Lower lobe of right lung (tissue), 2 donors: ENCODE data around the gene FNBP1. TPM values are rescaled to one million over a fixed set of nuclear protein-coding genes. Genes with fewer than 3 reads are reported as not detected.
A peak's percentile ranks its signal among the peaks of the same experiment; 100 is the strongest.

ENCODE experiments used
- ATAC-seq, 2 donors: fragments of 200-7000 bp; cut with Tn5 transposase; one replicate each; pipeline ENCODE4 v1.9.1; 2020 to 2022; ENCODE audit warnings: mild to moderate bottlenecking in 2 of 2, moderate library complexity in 2 of 2
- DNase-seq: peaks from one replicate; pipeline ENCODE4 v3.0.0-alpha.2; 2020
- H3K27ac ChIP-seq: fragments of 200-600 bp; one replicate; pipeline ENCODE4 v1.8.0; 2022
- H3K27me3 ChIP-seq: fragments of 200-600 bp; one replicate; pipeline ENCODE4 v1.8.0; 2022; ENCODE audit warnings: low read depth
- H3K36me3 ChIP-seq: fragments of 200-600 bp; one replicate; pipeline ENCODE4 v1.8.0; 2022; ENCODE audit warnings: mild to moderate bottlenecking
- H3K4me1 ChIP-seq: fragments of 200-600 bp; one replicate; pipeline ENCODE4 v1.8.0; 2022
- H3K4me3 ChIP-seq: fragments of 200-600 bp; one replicate; pipeline ENCODE4 v1.8.0; 2022; ENCODE audit warnings: mild to moderate bottlenecking
- H3K9me3 ChIP-seq: fragments of 200-600 bp; one replicate; pipeline ENCODE4 v1.8.0; 2022
- CTCF ChIP-seq: fragments of 200-600 bp; IDR thresholded peaks from one replicate; pipeline ENCODE4 v1.8.0; 2022; ENCODE audit warnings: antibody characterized with exemption, mild to moderate bottlenecking
- intact Hi-C: fragments of 100-400 bp; cut with DNase I; formaldehyde crosslinking; loops from one replicate; pipeline ENCODE4 v1.11.0; 2022
- total RNA-seq: library from RNA; stranded (reverse); fragmentation: NEBNext Ultra II Directional; extraction: Animal tissue kit (Norgen Biotek cat#: 25700); gene quantifications from one replicate; pipeline ENCODE4 v1.2.1, GENCODE V29; 2021
- donor health status: DM: no; HTN: yes; CAD: no; lungs with severe emphysema.

FNBP1 gene
- total RNA-seq, 1 donor from 2014 or later, result 61.1 TPM

GRCh38 chr9:130062750-130063149 lies 19.8 kb upstream of the FNBP1 start:
- peaks cover 4% of the 10 kb centered on the region for H3K4me1 ChIP-seq
- DNase-seq (no peak), ATAC-seq (no peak)
- no peak overlapping the region for H3K4me3 ChIP-seq
- no peaks in the 10 kb centered on the region for H3K27me3 ChIP-seq
- TF ChIP-seq CTCF, result no peak
- H3K9me3 ChIP-seq, result no peaks in the 10 kb centered on the region
- no peak overlapping the region for H3K27ac ChIP-seq
- intact Hi-C loops, result no loop called here
- H3K36me3 ChIP-seq, result peaks cover 16% of the 10 kb centered on the region

- no peak for TF ChIP-seq CTCF
Measured at GRCh38 chr9:130060296-130060695, 17.3 kb upstream of the FNBP1 start.

GRCh38 chr9:130058887-130059286 lies 15.9 kb upstream of the FNBP1 start:
- no peak for TF ChIP-seq CTCF
- H3K36me3 ChIP-seq, result peaks cover 16% of the 10 kb centered on the region
- no peak overlapping the region for H3K27ac ChIP-seq
- no peaks in the 10 kb centered on the region for H3K27me3 ChIP-seq
- H3K4me3 ChIP-seq, result no peak overlapping the region
- DNase-seq (no peak), ATAC-seq (no peak)
- peaks cover 22% of the 10 kb centered on the region for H3K4me1 ChIP-seq
- intact Hi-C loops, result no loop called here
- no peaks in the 10 kb centered on the region for H3K9me3 ChIP-seq

More at GRCh38 chr9:130060296-130060695, 17.3 kb upstream of the FNBP1 start:
- Histone ChIP-seq H3K4me3 (no peak overlapping the region), H3K4me1 (peaks cover 13% of the 10 kb centered on the region), H3K9me3 (no peaks in the 10 kb centered on the region), H3K27ac (no peak overlapping the region), H3K36me3 (peaks cover 16% of the 10 kb centered on the region), H3K27me3 (no peaks in the 10 kb centered on the region)
- DNase-seq, result no peak
- intact Hi-C loops, result no loop called here
- ATAC-seq, result no peak

GRCh38 chr9:130058154-130058553 lies 15.2 kb upstream of the FNBP1 start:
- intact Hi-C loops, result no loop called here
- no peaks in the 10 kb centered on the region for H3K9me3 ChIP-seq
- no peak overlapping the region for H3K4me3 ChIP-seq
- H3K36me3 ChIP-seq, result peaks cover 16% of the 10 kb centered on the region
- ATAC-seq, result no peak
- TF ChIP-seq CTCF, result no peak
- DNase-seq, result no peak
- H3K27ac ChIP-seq, result no peak overlapping the region
- peaks cover 24% of the 10 kb centered on the region for H3K4me1 ChIP-seq
- no peaks in the 10 kb centered on the region for H3K27me3 ChIP-seq

- Histone ChIP-seq H3K36me3 (peaks cover 16% of the 10 kb centered on the region), H3K4me3 (peak overlapping the region; percentile 97), H3K4me1 (peaks cover 39% of the 10 kb centered on the region), H3K9me3 (no peaks in the 10 kb centered on the region), H3K27ac (peak overlapping the region; percentile 92), H3K27me3 (no peaks in the 10 kb centered on the region)
- no peak for ATAC-seq
- no peak for DNase-seq
- intact Hi-C loops, result no loop called here
- TF ChIP-seq CTCF, result no peak
Measured at GRCh38 chr9:130054820-130055219, 11.8 kb upstream of the FNBP1 start.

GRCh38 chr9:130054325-130054786 lies 11.4 kb upstream of the FNBP1 start:
- intact Hi-C loops, result no loop called here
- ATAC-seq, result peak in 1 of 2 donors; percentile 4
- peaks cover 39% of the 10 kb centered on the region for H3K4me1 ChIP-seq

More at GRCh38 chr9:130054325-130054786, 11.4 kb upstream of the FNBP1 start:
- peak overlapping the region; percentile 92 for H3K27ac ChIP-seq
- H3K4me3 ChIP-seq, result peak overlapping the region; percentile 97
- no peaks in the 10 kb centered on the region for H3K9me3 ChIP-seq
- no peak for DNase-seq
- peaks cover 16% of the 10 kb centered on the region for H3K36me3 ChIP-seq
- no peaks in the 10 kb centered on the region for H3K27me3 ChIP-seq
- TF ChIP-seq CTCF, result no peak
